GM12878 (cell line): ENCODE data around the gene SCNM1. TPM values are rescaled to one million over a fixed set of nuclear protein-coding genes. Genes with fewer than 3 reads are reported as not detected.

Source experiments
- ATAC-seq: fragments of 200-7000 bp; cut with Tn5 transposase; 3 replicates; pipeline ENCODE4 v1.9.1; 2020; ENCODE audit warnings: mild to moderate bottlenecking, moderate library complexity
- BruUV-seq: library from RNA; stranded (reverse); fragments of 400-500 nt; replicated peaks from 2 replicates; lab custom pipeline; 2021; lab: Mats Ljungman, UMichigan
- CTCF ChIA-PET: fragments of 300-600 bp; sonication (Branson Sonifier 250); formaldehyde crosslinking; extraction: SDS; loops from one replicate; lab custom pipeline; 2021; ENCODE audit warnings: inconsistent platforms; lab: Yijun Ruan, JAX
- POLR2A ChIA-PET: fragments of 350-600 bp; formaldehyde crosslinking; extraction: SDS; loops from one replicate; lab custom pipeline; 2021; ENCODE audit warnings: inconsistent platforms; lab: Charles Lee
- RAD21 ChIA-PET: fragments of 300-600 bp; sonication (Branson Sonifier 250); formaldehyde crosslinking; loops from one replicate; lab custom pipeline; 2023; ENCODE audit warnings: antibody characterized with exemption; ENCODE audit not compliant: unreplicated experiment; lab: Charles Lee
- SMC1A ChIA-PET: fragments of 300-600 bp; sonication (Branson Sonifier 250); formaldehyde crosslinking; loops from one replicate; lab custom pipeline; 2023; ENCODE audit not compliant: unreplicated experiment, uncharacterized antibody; lab: Charles Lee
- DNase-seq: peaks from one replicate; pipeline ENCODE4 v3.0.0-alpha.2; 2011; ENCODE audit warnings: low read depth, low spot score
- FAIRE-seq: peaks from 3 replicates; lab custom pipeline; 2011; peaks lifted over from hg19 to GRCh38; lab: Jason Lieb, UNC
- H2AFZ ChIP-seq: 2 replicates; pipeline ENCODE4 v1.6.0; 2011; ENCODE audit warnings: low read depth, low read length, control low read depth; ENCODE audit not compliant: control insufficient read depth
- H3K27ac ChIP-seq: 2 replicates; pipeline ENCODE4 v1.5.1; 2011; ENCODE audit warnings: control low read depth; ENCODE audit not compliant: control insufficient read depth, insufficient read depth
- H3K27me3 ChIP-seq, 2 experiments: replicated peaks in 1 of 2; 2 replicates each; pipeline versions ENCODE4 v1.6.0 to v1.6.1; 2011; ENCODE audit warnings: low read length in 1 of 2; ENCODE audit not compliant: control insufficient read depth in 2 of 2, insufficient read depth in 2 of 2
- H3K36me3 ChIP-seq, 2 experiments: 2 replicates each; pipeline ENCODE4 v1.5.1; 2011; ENCODE audit warnings: low read length in 1 of 2; ENCODE audit not compliant: control insufficient read depth in 2 of 2, insufficient read depth in 2 of 2
- H3K4me1 ChIP-seq: 2 replicates; pipeline ENCODE4 v1.6.1; 2011; ENCODE audit warnings: mild to moderate bottlenecking, low read length, moderate library complexity, mixed read lengths; ENCODE audit not compliant: control insufficient read depth, insufficient read depth
- H3K4me2 ChIP-seq: 2 replicates; pipeline ENCODE4 v1.6.0; 2011; ENCODE audit warnings: control low read depth; ENCODE audit not compliant: control insufficient read depth, insufficient read depth
- H3K4me3 ChIP-seq: fragments of 200-600 bp; sonication (generic); 2 replicates; pipeline ENCODE4 v1.5.1; 2016
- H3K79me2 ChIP-seq: 2 replicates; pipeline ENCODE4 v1.6.0; 2011; ENCODE audit warnings: low read length; ENCODE audit not compliant: control insufficient read depth, insufficient read depth
- H3K9ac ChIP-seq: 2 replicates; pipeline ENCODE4 v1.8.0; 2011; ENCODE audit warnings: low read length, control low read depth, mixed read lengths; ENCODE audit not compliant: control insufficient read depth, insufficient read depth
- H3K9me3 ChIP-seq: replicated peaks from 3 replicates; pipeline ENCODE4 v1.5.1; 2011; ENCODE audit warnings: mild to moderate bottlenecking, low read length; ENCODE audit not compliant: control insufficient read depth, insufficient read depth
- H4K20me1 ChIP-seq: 2 replicates; pipeline ENCODE4 v1.6.0; 2011; ENCODE audit not compliant: control insufficient read depth, insufficient read depth
- BACH1 ChIP-seq: fragments of 450-650 bp; IDR thresholded peaks from 2 replicates; pipeline ENCODE4 v1.6.1; 2017; ENCODE audit warnings: mild to moderate bottlenecking, borderline replicate concordance
- BCLAF1 ChIP-seq: fragments of 450-650 bp; IDR thresholded peaks from 2 replicates; pipeline ENCODE4 v1.6.1; 2017; ENCODE audit warnings: antibody characterized with exemption, mild to moderate bottlenecking, moderate library complexity
- FOXM1 ChIP-seq: IDR thresholded peaks from 2 replicates; pipeline ENCODE4 v1.6.1; 2012; ENCODE audit warnings: low read depth, mild to moderate bottlenecking, inconsistent platforms, low read length, moderate library complexity
- MAX ChIP-seq: IDR thresholded peaks from 2 replicates; pipeline ENCODE4 v1.6.1; 2012; ENCODE audit warnings: low read depth, low read length, improper control_type of control experiment
- NFXL1 ChIP-seq: fragments of 450-650 bp; IDR thresholded peaks from 2 replicates; pipeline ENCODE4 v1.6.1; 2017; ENCODE audit warnings: antibody characterized with exemption, mild to moderate bottlenecking, borderline replicate concordance
- RAD21 ChIP-seq: IDR thresholded peaks from 2 replicates; pipeline ENCODE4 v1.6.1; 2011; ENCODE audit warnings: mild to moderate bottlenecking, low read depth, low read length, moderate library complexity; ENCODE audit not compliant: insufficient read depth
- SREBF2 ChIP-seq: IDR thresholded peaks from 2 replicates; pipeline ENCODE4 v1.6.1; 2012; ENCODE audit warnings: mild to moderate bottlenecking, low read length
- ZBTB40 ChIP-seq: fragments of 450-650 bp; IDR thresholded peaks from 2 replicates; pipeline ENCODE4 v1.6.1; 2016; ENCODE audit warnings: mild to moderate bottlenecking, moderate library complexity, borderline replicate concordance
- WGBS: methylation state at CpG from one replicate; pipeline ENCODE4 v1.1.6; 2016; ENCODE audit warnings: low lambda C conversion rate; ENCODE audit not compliant: insufficient replicate concordance, insufficient coverage; ENCODE audit errors: missing lambda C conversion rate; 5-methylcytosine and 5-hydroxymethylcytosine counted together
- in situ Hi-C: fragments of 300-500 bp; cut with MboI; formaldehyde crosslinking; loops from 9 replicates; pipeline ENCODE4 v1.14.3; 2018; ENCODE audit warnings: mixed read lengths
- intact Hi-C: fragments of 100-400 bp; cut with micrococcal nuclease; formaldehyde crosslinking; loops from one replicate; pipeline ENCODE4 v1.14.2; 2022; ENCODE audit not compliant: unreplicated experiment
- polyA plus RNA-seq, 11 experiments: library from polyadenylated mRNA; depleted of rRNA in 4 of 11; unstranded in 6 of 11; stranded (reverse) in 5 of 11; fragments of >200 nt; fragmentation: Nextera tagmentation in 4 of 11; fragmentation: Illumina TruSeq in 1 of 11; extraction: Ambion mirVana in 4 of 11; extraction: Trizol in 1 of 11; gene quantifications; 1 replicate in 1 of 11; 2 replicates in 10 of 11; pipeline versions ENCODE4 v1.2.1 to v1.2.3, GENCODE V29; 2011 to 2016; ENCODE audit warnings: inconsistent platforms in 2 of 11, missing spikeins in 2 of 11, low read depth in 1 of 11
- total RNA-seq, 4 experiments: library from RNA; depleted of rRNA in 3 of 4; stranded (reverse); fragments of >200 nt in 3 of 4; fragmentation: Illumina TruSeq in 1 of 4; extraction: Trizol in 1 of 4; gene quantifications; 2 replicates each; pipeline versions ENCODE4 v1.2.1 to v1.2.3, GENCODE V29; 2013 to 2021

Gene SCNM1
- total and polyA plus RNA-seq, 10 of the 15 experiments (the other 5 are each of a cell fraction or from before 2014, with no cell fraction given), result 25.8 to 207 (median 76.9) TPM

- no peak for TF ChIP-seq BCLAF1
Observed at GRCh38 chr1:151176514-151177045, 10.6 kb downstream of the SCNM1 start (continued).

- Histone ChIP-seq H3K4me1 (peaks cover 4% of the 10 kb centered on the region; the same call in 1 of the 2 replicates), H3K4me2 (no peak overlapping the region), H3K79me2 (peaks cover 16% of the 10 kb centered on the region), H3K9ac (no peak overlapping the region), H3K4me3 (no peak overlapping the region), H3K27ac (no peak overlapping the region), H3K27me3 (no peaks in the 10 kb centered on the region), H3K9me3 (no peaks in the 10 kb centered on the region), H4K20me1 (no peaks in the 10 kb centered on the region), H2AFZ (no peak overlapping the region), H3K36me3 (peaks cover 5 to 21% of the 10 kb centered on the region in 2 experiments; a peak in 3 of 4 replicates)
- ChIA-PET POLR2A (interaction anchor here (0.7 kb wide), 2 partner anchors 149 to 255 kb away, joined by 3 to 4 read pairs; no protein-coding TSS in a partner anchor), CTCF (interaction anchor here (0.9 kb wide), 1 partner anchor 85 kb away, joined by 5 read pairs; no protein-coding TSS in a partner anchor), RAD21 (no interaction called here), SMC1A (no interaction called here)
- no peak for DNase-seq
- intact Hi-C loops (no loop called here), in situ Hi-C loops (no loop called here)
- TF ChIP-seq NFXL1 (no peak), SREBF2 (no peak), BACH1 (no peak), FOXM1 (no peak), RAD21 (no peak), MAX (no peak), ZBTB40 (no peak)
- BruUV-seq, result no TSS peak
- no peak for FAIRE-seq
- ATAC-seq, result no peak
- 99% methylated on average over 10 of the region's 10 CpGs for WGBS
Observed at GRCh38 chr1:151184211-151184610, 18.3 kb downstream of the SCNM1 start.
